ENCODE results near the gene ANGPTL1.

The ANGPTL1 gene, protein sequence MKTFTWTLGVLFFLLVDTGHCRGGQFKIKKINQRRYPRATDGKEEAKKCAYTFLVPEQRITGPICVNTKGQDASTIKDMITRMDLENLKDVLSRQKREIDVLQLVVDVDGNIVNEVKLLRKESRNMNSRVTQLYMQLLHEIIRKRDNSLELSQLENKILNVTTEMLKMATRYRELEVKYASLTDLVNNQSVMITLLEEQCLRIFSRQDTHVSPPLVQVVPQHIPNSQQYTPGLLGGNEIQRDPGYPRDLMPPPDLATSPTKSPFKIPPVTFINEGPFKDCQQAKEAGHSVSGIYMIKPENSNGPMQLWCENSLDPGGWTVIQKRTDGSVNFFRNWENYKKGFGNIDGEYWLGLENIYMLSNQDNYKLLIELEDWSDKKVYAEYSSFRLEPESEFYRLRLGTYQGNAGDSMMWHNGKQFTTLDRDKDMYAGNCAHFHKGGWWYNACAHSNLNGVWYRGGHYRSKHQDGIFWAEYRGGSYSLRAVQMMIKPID

DNA sequence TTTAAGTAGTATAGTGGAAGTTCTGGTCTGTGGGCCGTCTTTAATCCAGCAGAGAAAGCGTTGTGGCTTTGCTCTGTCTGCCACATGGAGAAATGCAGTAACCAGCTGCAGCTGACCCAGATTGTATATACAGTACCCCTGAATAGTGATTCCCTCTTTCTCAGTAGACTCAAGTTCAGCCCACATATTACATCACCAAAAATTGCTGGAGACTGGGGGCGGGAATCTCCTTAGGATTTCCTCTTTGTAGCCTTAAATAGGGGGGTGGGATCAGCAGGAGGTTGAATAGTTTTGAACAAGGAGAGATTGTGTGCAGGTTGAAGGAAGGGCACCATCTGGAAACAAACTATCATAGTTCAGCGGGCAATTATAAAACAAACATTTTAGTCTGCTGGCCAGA is at the start of gene ANGPTL1:
TSS of gene ANGPTL1 (minus strand) at position 134 of the 400 bp plus-strand sequence. CDS start 5,301 bp downstream, outside the sequence.
- no peak for DNase-seq

DNA sequence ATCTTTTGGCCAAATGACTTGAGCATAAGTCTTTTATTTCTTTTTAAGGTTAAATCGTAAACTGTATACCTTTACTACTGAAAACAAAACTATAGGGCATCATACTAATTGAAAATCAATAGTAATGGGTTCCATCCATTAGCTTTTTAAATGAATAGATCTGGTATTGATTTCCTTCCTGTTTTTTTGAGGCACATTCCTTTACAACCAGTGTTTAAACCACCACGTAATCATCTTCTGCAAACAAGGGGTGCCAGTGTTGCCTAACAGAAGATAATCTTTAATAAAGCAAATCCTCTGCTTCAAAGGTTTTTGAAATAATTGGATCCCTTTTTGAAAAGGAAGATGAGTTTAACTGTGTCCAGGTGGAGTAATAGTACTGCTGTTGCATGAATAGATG is 48.7 kb upstream of the ANGPTL1 start:
- no peak for DNase-seq

DNA sequence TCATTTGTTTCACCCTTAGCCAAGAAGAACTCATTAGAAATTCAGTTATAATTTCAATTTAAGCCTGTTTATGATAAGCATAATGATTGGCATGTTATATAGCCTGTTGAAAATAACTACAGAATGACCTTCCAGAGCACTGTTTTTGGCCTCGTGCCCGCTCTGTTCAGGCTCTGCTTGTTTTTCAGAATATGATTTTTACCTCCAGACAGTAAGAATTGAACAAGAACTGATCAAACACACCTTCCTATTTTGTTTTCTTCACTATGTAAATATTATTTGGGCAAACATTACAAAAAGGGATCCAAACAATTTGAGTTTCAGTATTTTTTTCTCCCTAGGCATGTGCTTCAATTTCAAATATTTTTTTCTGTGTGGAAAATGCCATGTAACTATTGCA is 48.1 kb upstream of the ANGPTL1 start:
- no peak for DNase-seq

DNA sequence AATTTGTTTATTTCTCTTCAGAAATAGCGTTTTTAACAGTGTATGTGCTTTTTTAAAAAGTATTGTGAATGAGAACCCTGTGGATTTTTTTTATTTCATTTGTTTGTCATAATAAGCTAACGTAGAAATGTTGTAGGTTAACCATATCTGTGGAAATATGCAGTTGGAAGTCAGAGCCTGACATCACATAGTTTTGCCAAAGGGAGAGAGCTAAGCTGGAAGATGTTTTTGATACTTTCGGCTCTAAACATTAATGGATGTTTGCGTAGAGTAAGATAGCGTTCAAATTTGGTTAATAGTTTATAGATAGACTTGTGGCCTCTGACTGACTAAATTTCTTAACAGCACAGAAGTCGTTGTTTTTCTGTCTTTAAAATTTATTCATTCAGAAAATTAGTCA is 47.4 kb upstream of the ANGPTL1 start:
- no peak for DNase-seq

- no peak for DNase-seq
Measured at GRCh38 chr1:178916448-178917174, 45.7 kb upstream of the ANGPTL1 start.

- no peak for DNase-seq
Measured at GRCh38 chr1:178912597-178912996, 41.7 kb upstream of the ANGPTL1 start.

- no peak for DNase-seq
Measured at GRCh38 chr1:178910023-178910422, 39.1 kb upstream of the ANGPTL1 start.

GRCh38 chr1:178908358-178908757 is 37.5 kb upstream of the ANGPTL1 start:
- DNase-seq = no peak

- DNase-seq = no peak
Measured at GRCh38 chr1:178901482-178902125, 30.7 kb upstream of the ANGPTL1 start.

- no peak for DNase-seq
Measured at GRCh38 chr1:178899402-178899801, 28.5 kb upstream of the ANGPTL1 start.

GRCh38 chr1:178898401-178898800 is 27.5 kb upstream of the ANGPTL1 start:
- no peak for DNase-seq

- no peak for DNase-seq
Measured at GRCh38 chr1:178895928-178896327, 25.1 kb upstream of the ANGPTL1 start.

GRCh38 chr1:178886551-178886950 is 15.7 kb upstream of the ANGPTL1 start:
- no peak for DNase-seq

DNA sequence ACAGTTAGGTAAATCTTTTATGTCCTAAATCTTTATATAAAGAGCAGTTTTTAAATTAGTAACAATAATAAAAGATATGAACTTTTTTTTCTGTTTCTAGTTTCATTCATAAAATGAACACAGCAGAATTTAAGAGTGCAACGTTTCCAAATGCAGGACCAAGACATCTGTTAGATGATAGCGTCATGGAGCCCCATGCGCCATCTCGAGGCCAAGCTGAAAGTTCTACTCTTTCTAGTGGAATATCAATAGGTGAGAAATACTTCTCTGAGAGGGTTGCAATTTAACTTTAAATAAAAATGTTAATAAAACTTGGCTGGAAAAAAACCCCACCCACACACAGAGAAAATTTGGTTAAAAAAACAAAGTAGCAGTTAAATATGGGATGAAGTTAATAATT is 15.0 kb upstream of the ANGPTL1 start:
- no peak for DNase-seq

- DNase-seq = no peak
Measured at GRCh38 chr1:178881950-178882349, 11.1 kb upstream of the ANGPTL1 start.

- DNase-seq = no peak
Measured at GRCh38 chr1:178877896-178878295, 7.0 kb upstream of the ANGPTL1 start.

- DNase-seq = no peak
Measured at GRCh38 chr1:178875936-178876335, 5.1 kb upstream of the ANGPTL1 start.

DNA sequence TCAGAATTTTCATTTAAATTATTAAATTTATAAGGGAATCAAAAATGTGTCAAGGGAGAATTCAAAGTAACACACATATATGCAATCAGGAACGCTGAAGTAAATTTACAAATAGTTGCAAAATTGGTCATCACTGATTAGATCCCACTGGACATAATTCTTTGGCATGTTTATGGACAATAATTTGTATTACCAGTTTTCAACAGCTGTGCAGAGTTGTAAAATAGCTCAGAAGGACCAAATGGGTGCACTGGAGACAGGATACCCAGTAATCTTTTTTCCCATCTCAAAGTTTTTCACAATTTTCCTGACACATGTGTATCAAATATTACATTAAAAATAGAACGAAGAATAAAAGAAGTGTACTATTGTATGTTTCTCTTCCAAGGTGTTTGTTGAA is 4.1 kb upstream of the ANGPTL1 start:
- DNase-seq = no peak

- no peak for DNase-seq
Measured at GRCh38 chr1:178871551-178872320, 859 bp upstream of the ANGPTL1 start.

GRCh38 chr1:178870221-178870620 is 656 bp downstream of the ANGPTL1 start:
- no peak for DNase-seq

GRCh38 chr1:178869119-178869697 is 1.7 kb downstream of the ANGPTL1 start:
- DNase-seq = no peak

GRCh38 chr1:178868706-178869105 is 2.2 kb downstream of the ANGPTL1 start:
- no peak for DNase-seq

Data from NCI-H2081 treated with DMSO at 0.1 percent for 48 hours (cell line).